Fibroblast of lung (primary cell): ENCODE measurements around the gene NTMT1. TPM values are rescaled to one million over a fixed set of nuclear protein-coding genes. Genes with fewer than 3 reads are reported as not detected.

Experiments used
- DNase-seq, 2 donors: peaks; one replicate each; pipeline versions ENCODE4 v3.0.0 to v3.0.0-alpha.2; 2010; ENCODE audit warnings: low read depth in 2 of 2
- H2AFZ ChIP-seq: 2 replicates; pipeline ENCODE4 v1.5.1; 2012; ENCODE audit warnings: low read length, control low read depth, inconsistent platforms
- H3K27ac ChIP-seq: 2 replicates; pipeline ENCODE4 v1.5.1; 2011; ENCODE audit warnings: low read length, control low read depth; ENCODE audit not compliant: insufficient read depth
- H3K27me3 ChIP-seq: 2 replicates; pipeline ENCODE4 v1.5.1; 2011; ENCODE audit warnings: mild to moderate bottlenecking, low read length; ENCODE audit not compliant: control insufficient read depth, insufficient read depth
- H3K36me3 ChIP-seq: 2 replicates; pipeline ENCODE4 v1.5.1; 2011; ENCODE audit warnings: low read length; ENCODE audit not compliant: control insufficient read depth, insufficient read depth
- H3K4me1 ChIP-seq: 2 replicates; pipeline ENCODE4 v1.5.1; 2011; ENCODE audit warnings: low read length; ENCODE audit not compliant: control insufficient read depth, insufficient read depth; ENCODE audit errors: extremely low read depth
- H3K4me2 ChIP-seq: 2 replicates; pipeline ENCODE4 v1.5.1; 2011; ENCODE audit warnings: low read length, control low read depth; ENCODE audit not compliant: insufficient read depth; ENCODE audit errors: extremely low read depth
- H3K4me3 ChIP-seq, 4 experiments: fragments of 200-600 bp in 1 of 4; sonication (generic) in 1 of 4; replicated peaks in 1 of 4; 2 replicates each; pipeline ENCODE4 v1.5.1; 2011 to 2016; ENCODE audit warnings: low read length in 4 of 4, low read depth in 3 of 4, mild to moderate bottlenecking in 3 of 4, control low read depth in 2 of 4, inconsistent platforms in 1 of 4, mixed read lengths in 1 of 4; ENCODE audit not compliant: insufficient read depth in 1 of 4; ENCODE audit errors: control extremely low read depth in 1 of 4
- H3K79me2 ChIP-seq: 2 replicates; pipeline ENCODE4 v1.5.1; 2012; ENCODE audit warnings: mild to moderate bottlenecking, low read length, inconsistent platforms; ENCODE audit not compliant: control insufficient read depth, insufficient read depth
- H3K9ac ChIP-seq: 2 replicates; pipeline ENCODE4 v1.5.1; 2011; ENCODE audit warnings: mild to moderate bottlenecking, low read length, control low read depth; ENCODE audit not compliant: insufficient read depth
- H3K9me3 ChIP-seq: 2 replicates; pipeline ENCODE4 v1.5.1; 2012; ENCODE audit warnings: low read depth, low read length; ENCODE audit not compliant: control insufficient read depth, insufficient read depth
- H4K20me1 ChIP-seq: 2 replicates; pipeline ENCODE4 v1.5.1; 2011; ENCODE audit warnings: low read length; ENCODE audit not compliant: control insufficient read depth, insufficient read depth; ENCODE audit errors: extremely low read depth
- CTCF ChIP-seq, 2 donors: IDR thresholded peaks in 1 of 2; conservative IDR thresholded peaks in 1 of 2; 1 replicate in 1 of 2; 2 replicates in 1 of 2; pipeline ENCODE4 v1.5.1; 2011 to 2012; ENCODE audit warnings: low read length in 2 of 2, control low read depth in 1 of 2, inconsistent platforms in 1 of 2, low read depth in 1 of 2, mild to moderate bottlenecking in 1 of 2
- EZH2 ChIP-seq: IDR thresholded peaks from 2 replicates; pipeline ENCODE4 v1.5.1; 2012; ENCODE audit warnings: low read length, control low read depth, mild to moderate bottlenecking; ENCODE audit errors: missing control alignments
- polyA plus RNA-seq, 2 donors: library from polyadenylated mRNA; depleted of rRNA in 1 of 2; stranded (reverse) in 1 of 2; unstranded in 1 of 2; fragments of >200 nt; gene quantifications; 2 replicates each; pipeline ENCODE4 v1.2.1, GENCODE V29; 2011 to 2012; ENCODE audit warnings: missing spikeins in 1 of 2
- total RNA-seq: library from RNA; depleted of rRNA; stranded (reverse); fragments of >200 nt; gene quantifications from 2 replicates; pipeline ENCODE4 v1.2.1, GENCODE V29; 2014

Gene NTMT1
- total and polyA plus RNA-seq, 2 donors (not counting 1 experiment from before 2014, with no cell fraction given), result 34.2 to 51.9 TPM

GRCh38 chr9:129610473-129611306, 15.3 kb upstream of the NTMT1 start:
- peak overlapping the region; percentile 90 for H3K4me2 ChIP-seq
- no peaks in the 10 kb centered on the region for H3K9me3 ChIP-seq
- TF ChIP-seq EZH2 (no peak), CTCF (conservative IDR thresholded peaks at IDR 0.05 in 1 of 2, IDR thresholded peaks at IDR 0.05 in 1 of 2; ENCODE audit: low read depth in 1 of 2, low read length in 2 of 2) (peak; percentile 73 to 78)
- H3K36me3 ChIP-seq, result no peaks in the 10 kb centered on the region
- H3K4me3 ChIP-seq, result peak overlapping the region; percentile 47 to 71 (median 58)
- no peaks in the 10 kb centered on the region for H3K27me3 ChIP-seq
- H3K9ac ChIP-seq, result peak overlapping the region; percentile 67
- H3K27ac ChIP-seq, result peak overlapping the region; percentile 65
- H3K4me1 ChIP-seq, result peaks cover 21% of the 10 kb centered on the region
- no peaks in the 10 kb centered on the region for H4K20me1 ChIP-seq
- peak; percentile 54 to 64 for DNase-seq
- H2AFZ ChIP-seq, result peak overlapping the region; percentile 74
- no peaks in the 10 kb centered on the region for H3K79me2 ChIP-seq

- Histone ChIP-seq H3K36me3 (no peaks in the 10 kb centered on the region), H4K20me1 (no peaks in the 10 kb centered on the region), H3K9ac (no peak overlapping the region), H3K9me3 (no peaks in the 10 kb centered on the region), H3K4me2 (no peak overlapping the region), H3K79me2 (no peaks in the 10 kb centered on the region), H3K27ac (no peak overlapping the region), H2AFZ (no peak overlapping the region), H3K4me3 (peak overlapping the region in 1 of 4 experiments; percentile 71), H3K27me3 (no peaks in the 10 kb centered on the region), H3K4me1 (peaks cover 20% of the 10 kb centered on the region)
- TF ChIP-seq CTCF (conservative IDR thresholded peaks at IDR 0.05 in 1 of 2, IDR thresholded peaks at IDR 0.05 in 1 of 2; ENCODE audit: low read depth in 1 of 2, low read length in 2 of 2) (no peak), EZH2 (no peak)
- DNase-seq, result no peak
These were observed 14.6 kb upstream of the NTMT1 start for GRCh38 chr9:129611307-129611800.

GRCh38 chr9:129612123-129612522, 13.8 kb upstream of the NTMT1 start:
- TF ChIP-seq EZH2 (no peak), CTCF (conservative IDR thresholded peaks at IDR 0.05 in 1 of 2, IDR thresholded peaks at IDR 0.05 in 1 of 2; ENCODE audit: low read depth in 1 of 2, low read length in 2 of 2) (no peak)
- no peaks in the 10 kb centered on the region for H3K79me2 ChIP-seq
- H3K9me3 ChIP-seq, result no peaks in the 10 kb centered on the region
- no peak overlapping the region for H3K9ac ChIP-seq
- no peak overlapping the region for H2AFZ ChIP-seq
- H3K4me2 ChIP-seq, result no peak overlapping the region
- H3K36me3 ChIP-seq, result no peaks in the 10 kb centered on the region
- H3K4me1 ChIP-seq, result peaks cover 20% of the 10 kb centered on the region
- H3K4me3 ChIP-seq, result no peak overlapping the region
- H3K27ac ChIP-seq, result no peak overlapping the region
- H4K20me1 ChIP-seq, result no peaks in the 10 kb centered on the region
- no peaks in the 10 kb centered on the region for H3K27me3 ChIP-seq
- no peak for DNase-seq
